Measurements from ENCODE around the gene METTL9. TPM values are rescaled to one million over a fixed set of nuclear protein-coding genes. Genes with fewer than 3 reads are reported as not detected.
"Not testable (repeated sequence)": the region's sequence is repeated elsewhere in the genome, so short reads cannot be mapped to it uniquely, and the experiment has no call there.

METTL9 gene
- total and polyA plus RNA-seq, 2 of the 4 experiments (the other 2 are of a cell fraction), result 54.8 to 95.5 TPM

- no peak overlapping the region for H3K14ac ChIP-seq (replicated peaks; ENCODE audit: low read depth, low read length)
- ATAC-seq (ENCODE audit: low read depth) (no peak), DNase-seq (peak; percentile 54)
- H2AK5ac ChIP-seq (ENCODE audit: low read depth, low read length), result no peak overlapping the region
- no peak overlapping the region for H3K18ac ChIP-seq (ENCODE audit: low read depth, low read length)
- POLR2A ChIA-PET (ENCODE audit: unreplicated experiment), result no interaction called here
- H2AK9ac ChIP-seq (replicated peaks; ENCODE audit: low read depth, low read length, poor library complexity), result no peak overlapping the region
- H2BK120ac ChIP-seq (ENCODE audit: low read depth, low read length), result no peak overlapping the region
- in situ Hi-C loops (cut with MboI; ENCODE audit: low sequenced_read_pairs), result no loop called here
- no peak overlapping the region for H4K91ac ChIP-seq (ENCODE audit: insufficient read depth, low read depth, low read length)
- H4K5ac ChIP-seq (ENCODE audit: low read depth, low read length), result no peak overlapping the region
- H3K9me1 ChIP-seq (ENCODE audit: insufficient read depth, low read length), result peaks cover 4% of the 10 kb centered on the region; the same call in 1 of the 2 replicates
- CTCF ChIA-PET, result interaction anchor here (0.8 kb wide), 1 partner anchor 13 kb away, joined by 3 read pairs; no protein-coding TSS in a partner anchor
- no peak overlapping the region for H2AFZ ChIP-seq (replicated peaks; ENCODE audit: low read length, poor library complexity)
- no peaks in the 10 kb centered on the region for H3K36me3 ChIP-seq (ENCODE audit: control insufficient read depth, insufficient read depth, low read length)
- no peaks in the 10 kb centered on the region for H3K27me3 ChIP-seq (ENCODE audit: control insufficient read depth, insufficient read depth, low read length)
- H4K20me1 ChIP-seq (ENCODE audit: insufficient read depth, low read length), result peaks cover 58% of the 10 kb centered on the region
- H2BK5ac ChIP-seq (ENCODE audit: low read depth, low read length, poor library complexity, severe bottlenecking), result no peak overlapping the region
- no CpG with 5 or more reads among the region's 3 CpGs for WGBS, 2 experiments (ENCODE audit: extremely low coverage in 2 of 2, insufficient read length in 1 of 2)
- H3K4me3 ChIP-seq (ENCODE audit: insufficient read depth, low read depth, low read length), result no peak overlapping the region
- peaks cover 21 to 64% of the 10 kb centered on the region in 2 experiments; a peak in 3 of 4 replicates for H3K79me1 ChIP-seq (ENCODE audit: low read depth in 1 of 2, low read length in 2 of 2)
- TF ChIP-seq MAZ (IDR thresholded peaks at IDR 0.05; ENCODE audit: borderline replicate concordance, low read depth, low read length) (no peak), CHD1 (IDR thresholded peaks at IDR 0.05; ENCODE audit: low read depth, low read length) (no peak), CTCF (conservative IDR thresholded peaks at IDR 0.05; ENCODE audit: low read depth, low read length) (no peak), RAD21 (IDR thresholded peaks at IDR 0.05; ENCODE audit: low read length) (no peak), BHLHE40 (IDR thresholded peaks at IDR 0.05; ENCODE audit: low read depth, low read length) (no peak), RFX5 (IDR thresholded peaks at IDR 0.05; ENCODE audit: low read depth, low read length) (no peak)
- H2BK15ac ChIP-seq (ENCODE audit: low read depth, low read length), result no peak overlapping the region
- no peak overlapping the region for H3K4ac ChIP-seq (ENCODE audit: low read depth, low read length)
- peak overlapping the region; percentile 10; the same call in 1 of the 2 replicates for H3K23ac ChIP-seq (ENCODE audit: low read depth, low read length)
- H3K56ac ChIP-seq (ENCODE audit: extremely low read depth, insufficient read depth, low read length), result no peak overlapping the region
- peak overlapping the region; percentile 34 for H3K4me2 ChIP-seq (ENCODE audit: low read depth, low read length)
- no peak overlapping the region for H3K9ac ChIP-seq (ENCODE audit: low read depth, low read length)
- H3K4me1 ChIP-seq (ENCODE audit: control insufficient read depth, insufficient read depth, low read length), result no peaks in the 10 kb centered on the region; the same call in 1 of the 2 replicates
- no peak overlapping the region for H2BK20ac ChIP-seq (ENCODE audit: low read depth, low read length)
- BruUV-seq (replicated peaks), result no TSS peak
- no peak overlapping the region for H4K8ac ChIP-seq (ENCODE audit: low read depth in 2 of 2, low read length in 2 of 2)
- intact Hi-C loops (cut with micrococcal nuclease), result loop anchor here (2.0 kb wide), 1 partner anchor 17 kb away; no protein-coding TSS in a partner anchor
- H3K9me3 ChIP-seq (ENCODE audit: control insufficient read depth, insufficient read depth, low read length), result no peaks in the 10 kb centered on the region
- dilution Hi-C loops (cut with HindIII; ENCODE audit: low sequenced_read_pairs, unreplicated experiment), result no loop called here
- no peak overlapping the region for H3K27ac ChIP-seq (ENCODE audit: insufficient read depth, low read length)
Observed at GRCh38 chr16:21603928-21604327, 4.6 kb downstream of the METTL9 start.

GRCh38 chr16:21605848-21606247 lies 6.5 kb downstream of the METTL9 start:
- H3K14ac ChIP-seq (replicated peaks; ENCODE audit: low read depth, low read length); H3K4me2 ChIP-seq (ENCODE audit: low read depth, low read length); H2BK20ac ChIP-seq (ENCODE audit: low read depth, low read length); DNase-seq; H2AFZ ChIP-seq (replicated peaks; ENCODE audit: low read length, poor library complexity); H2AK5ac ChIP-seq (ENCODE audit: low read depth, low read length); CTCF ChIA-PET; H3K4me3 ChIP-seq (ENCODE audit: insufficient read depth, low read depth, low read length); H3K4ac ChIP-seq (ENCODE audit: low read depth, low read length); H4K91ac ChIP-seq (ENCODE audit: insufficient read depth, low read depth, low read length); H3K9me3 ChIP-seq (ENCODE audit: control insufficient read depth, insufficient read depth, low read length); dilution Hi-C loops (cut with HindIII; ENCODE audit: low sequenced_read_pairs, unreplicated experiment); H4K8ac ChIP-seq (ENCODE audit: low read depth in 2 of 2, low read length in 2 of 2); ATAC-seq (ENCODE audit: low read depth); POLR2A ChIA-PET (ENCODE audit: unreplicated experiment); H2BK5ac ChIP-seq (ENCODE audit: low read depth, low read length, poor library complexity, severe bottlenecking); H3K27me3 ChIP-seq (ENCODE audit: control insufficient read depth, insufficient read depth, low read length); H3K4me1 ChIP-seq (ENCODE audit: control insufficient read depth, insufficient read depth, low read length); H3K23ac ChIP-seq (ENCODE audit: low read depth, low read length); H3K27ac ChIP-seq (ENCODE audit: insufficient read depth, low read length); H3K36me3 ChIP-seq (ENCODE audit: control insufficient read depth, insufficient read depth, low read length); H3K9me1 ChIP-seq (ENCODE audit: insufficient read depth, low read length); in situ Hi-C loops (cut with MboI; ENCODE audit: low sequenced_read_pairs); H2BK15ac ChIP-seq (ENCODE audit: low read depth, low read length); BruUV-seq (replicated peaks); H4K5ac ChIP-seq (ENCODE audit: low read depth, low read length); H2BK120ac ChIP-seq (ENCODE audit: low read depth, low read length); H3K9ac ChIP-seq (ENCODE audit: low read depth, low read length); H3K56ac ChIP-seq (ENCODE audit: extremely low read depth, insufficient read depth, low read length); H2AK9ac ChIP-seq (replicated peaks; ENCODE audit: low read depth, low read length, poor library complexity); H3K18ac ChIP-seq (ENCODE audit: low read depth, low read length): not testable (repeated sequence)
- intact Hi-C loops (cut with micrococcal nuclease), result loop anchor here (2.0 kb wide), 1 partner anchor 15 kb away; no protein-coding TSS in a partner anchor
- Histone ChIP-seq H3K79me1 (ENCODE audit: low read depth in 1 of 2, low read length in 2 of 2) (peaks cover 25 to 78% of the 10 kb centered on the region in 2 experiments; a peak in 3 of 4 replicates), H4K20me1 (ENCODE audit: insufficient read depth, low read length) (peaks cover 67% of the 10 kb centered on the region)
- 100% methylated on average over 1 of the region's 8 CpGs; no CpG with 5 or more reads in 1 of the 2 experiments for WGBS, 2 experiments (ENCODE audit: extremely low coverage in 2 of 2, insufficient read length in 1 of 2)
